Hippocampal formation (tissue), 2 donors: Measurements from ENCODE around the gene PTGDS.
A peak's percentile ranks its signal among the peaks of the same experiment; 100 is the strongest.
"Not testable (repeated sequence)": the region's sequence is repeated elsewhere in the genome, so short reads cannot be mapped to it uniquely, and the experiment has no call there.

Experiments
- DNase-seq, 2 donors: peaks; one replicate each; lab custom pipeline; 2025; lab: John Stamatoyannopoulos, UW

Gene PTGDS

GRCh38 chr9:136990242-136990911, 13.1 kb downstream of the PTGDS start:
- DNase-seq: no peak

GRCh38 chr9:136991993-136992818, 14.9 kb downstream of the PTGDS start, which contains the start of gene PAXX:
PAXX (plus strand) TSS chr9:136992422; CDS start chr9:136992444, 22 bp downstream.
- DNase-seq: peak; percentile 76 to 87

GRCh38 chr9:136992819-136993369, 15.6 kb downstream of the PTGDS start:
- DNase-seq: no peak

- DNase-seq: no peak
Observed at GRCh38 chr9:136994180-136994887, 17.0 kb downstream of the PTGDS start.

GRCh38 chr9:136994888-136995230, 17.6 kb downstream of the PTGDS start:
- DNase-seq: no peak

- DNase-seq: no peak
Observed at GRCh38 chr9:136995362-136995761, 18.1 kb downstream of the PTGDS start.

- DNase-seq: no peak
Observed at GRCh38 chr9:136995772-136996311, 18.5 kb downstream of the PTGDS start.

- no peak for DNase-seq
Observed at GRCh38 chr9:136996361-136997292, 19.3 kb downstream of the PTGDS start, which contains the start of gene CLIC3. CLIC3 (minus strand) TSS chr9:136996568; CDS start chr9:136996543, 25 bp downstream.

GRCh38 chr9:136997371-136997770, 20.1 kb downstream of the PTGDS start:
- DNase-seq: no peak

GRCh38 chr9:136997830-136998234, 20.5 kb downstream of the PTGDS start:
- no peak for DNase-seq

GRCh38 chr9:137000177-137000930, 23.1 kb downstream of the PTGDS start:
- DNase-seq: no peak

GRCh38 chr9:137001857-137002645, 24.7 kb downstream of the PTGDS start:
- no peak for DNase-seq

GRCh38 chr9:137002646-137003041, 25.3 kb downstream of the PTGDS start:
- DNase-seq: no peak

GRCh38 chr9:137004285-137004684, 27.0 kb downstream of the PTGDS start:
- DNase-seq: not testable (repeated sequence)

GRCh38 chr9:137006116-137007003, 29.1 kb downstream of the PTGDS start:
- no peak for DNase-seq

GRCh38 chr9:137007108-137007815, 30.0 kb downstream of the PTGDS start:
- DNase-seq: no peak

- DNase-seq: no peak
Observed at GRCh38 chr9:137007816-137008270, 30.5 kb downstream of the PTGDS start.
